NT2/D1 (cell line): ENCODE measurements around the gene DCLK1.
"Not testable (repeated sequence)": the region's sequence is repeated elsewhere in the genome, so short reads cannot be mapped to it uniquely, and the experiment has no call there.

Experiments
- DNase-seq: peaks from one replicate; pipeline ENCODE4 v3.0.0-alpha.2; 2011; ENCODE audit warnings: low read depth, low spot score
- H3K27me3 ChIP-seq: 2 replicates; pipeline ENCODE4 v1.6.0; 2011; ENCODE audit warnings: mild to moderate bottlenecking; ENCODE audit not compliant: insufficient read length, insufficient read depth
- H3K36me3 ChIP-seq: 2 replicates; pipeline ENCODE4 v1.6.1; 2011; ENCODE audit warnings: mild to moderate bottlenecking, low read length, mixed read lengths; ENCODE audit not compliant: insufficient read depth, insufficient read length
- H3K4me1 ChIP-seq: 2 replicates; pipeline ENCODE4 v1.5.1; 2011; ENCODE audit not compliant: insufficient read depth, insufficient read length
- H3K4me3 ChIP-seq: 2 replicates; pipeline ENCODE4 v1.5.1; 2011; ENCODE audit warnings: low read depth; ENCODE audit not compliant: insufficient read length
- H3K9ac ChIP-seq: 2 replicates; pipeline ENCODE4 v1.6.0; 2011; ENCODE audit warnings: low read depth; ENCODE audit not compliant: insufficient read length
- H3K9me3 ChIP-seq: 2 replicates; pipeline ENCODE4 v1.5.1; 2011; ENCODE audit warnings: mild to moderate bottlenecking, low read length; ENCODE audit not compliant: insufficient read depth
- SUZ12 ChIP-seq: IDR thresholded peaks from 2 replicates; pipeline ENCODE4 v1.6.1; 2011; ENCODE audit not compliant: insufficient read length, insufficient read depth; ENCODE audit errors: extremely low read depth
- YY1 ChIP-seq: IDR thresholded peaks from 2 replicates; pipeline ENCODE4 v1.6.1; 2011; ENCODE audit not compliant: insufficient read length, insufficient read depth
- ZNF274 ChIP-seq: IDR thresholded peaks from 2 replicates; pipeline ENCODE4 v1.6.1; 2011; ENCODE audit warnings: mild to moderate bottlenecking, low read depth, low read length

The DCLK1 gene

GRCh38 chr13:36086117-36086516 is 45.1 kb downstream of the DCLK1 start:
- DNase-seq = no peak
- no peak for TF ChIP-seq SUZ12
- TF ChIP-seq YY1 = no peak
- no peak for TF ChIP-seq ZNF274
- H3K9me3 ChIP-seq = no peaks in the 10 kb centered on the region

GRCh38 chr13:36084131-36084530 is 47.1 kb downstream of the DCLK1 start:
- H3K27me3 ChIP-seq = no peaks in the 10 kb centered on the region
- TF ChIP-seq YY1 (no peak), ZNF274 (no peak), SUZ12 (no peak)
- no peaks in the 10 kb centered on the region for H3K4me1 ChIP-seq
- no peak for DNase-seq
- no peak overlapping the region for H3K9ac ChIP-seq
- H3K36me3 ChIP-seq = no peaks in the 10 kb centered on the region
- no peak overlapping the region for H3K4me3 ChIP-seq
- no peaks in the 10 kb centered on the region for H3K9me3 ChIP-seq

More at GRCh38 chr13:36086117-36086516, 45.1 kb downstream of the DCLK1 start:
- Histone ChIP-seq H3K27me3 (no peaks in the 10 kb centered on the region), H3K4me1 (no peaks in the 10 kb centered on the region), H3K36me3 (no peaks in the 10 kb centered on the region), H3K9ac (no peak overlapping the region), H3K4me3 (no peak overlapping the region)

GRCh38 chr13:36082806-36083205 is 48.4 kb downstream of the DCLK1 start:
- no peak for DNase-seq
- H3K36me3 ChIP-seq = no peaks in the 10 kb centered on the region
- no peak overlapping the region for H3K4me3 ChIP-seq
- H3K27me3 ChIP-seq = no peaks in the 10 kb centered on the region
- no peaks in the 10 kb centered on the region for H3K9me3 ChIP-seq
- TF ChIP-seq YY1 (no peak), SUZ12 (no peak)
- no peak overlapping the region for H3K9ac ChIP-seq
- no peaks in the 10 kb centered on the region for H3K4me1 ChIP-seq

GRCh38 chr13:36082396-36082795 is 48.8 kb downstream of the DCLK1 start:
- no peaks in the 10 kb centered on the region for H3K4me1 ChIP-seq
- H3K4me3 ChIP-seq = no peak overlapping the region
- H3K9me3 ChIP-seq = no peaks in the 10 kb centered on the region
- peak; percentile 11 for DNase-seq
- H3K27me3 ChIP-seq = no peaks in the 10 kb centered on the region
- TF ChIP-seq ZNF274 = no peak
- no peak for TF ChIP-seq SUZ12
- TF ChIP-seq YY1 = no peak
- H3K36me3 ChIP-seq = no peaks in the 10 kb centered on the region
- no peak overlapping the region for H3K9ac ChIP-seq

GRCh38 chr13:36076211-36076610 is 55.0 kb downstream of the DCLK1 start:
- H3K27me3 ChIP-seq = no peaks in the 10 kb centered on the region
- H3K36me3 ChIP-seq = no peaks in the 10 kb centered on the region
- H3K9ac ChIP-seq = no peak overlapping the region
- H3K9me3 ChIP-seq = no peaks in the 10 kb centered on the region
- DNase-seq = no peak
- no peaks in the 10 kb centered on the region for H3K4me1 ChIP-seq
- TF ChIP-seq YY1 (no peak), SUZ12 (no peak), ZNF274 (no peak)
- no peak overlapping the region for H3K4me3 ChIP-seq

- no peaks in the 10 kb centered on the region for H3K36me3 ChIP-seq
- H3K4me1 ChIP-seq = no peaks in the 10 kb centered on the region
- TF ChIP-seq SUZ12 = no peak
- TF ChIP-seq ZNF274 = no peak
- no peak for TF ChIP-seq YY1
- H3K4me3 ChIP-seq = no peak overlapping the region
- no peak for DNase-seq
- H3K9me3 ChIP-seq = no peaks in the 10 kb centered on the region
- H3K9ac ChIP-seq = no peak overlapping the region
- no peaks in the 10 kb centered on the region for H3K27me3 ChIP-seq
Observed at GRCh38 chr13:36074659-36075058, 56.5 kb downstream of the DCLK1 start.

- Histone ChIP-seq H3K36me3 (no peaks in the 10 kb centered on the region), H3K4me3 (no peak overlapping the region), H3K27me3 (no peaks in the 10 kb centered on the region), H3K9ac (no peak overlapping the region), H3K4me1 (no peaks in the 10 kb centered on the region), H3K9me3 (no peaks in the 10 kb centered on the region)
- no peak for DNase-seq
- no peak for TF ChIP-seq SUZ12
- no peak for TF ChIP-seq ZNF274
- TF ChIP-seq YY1 = no peak
Observed at GRCh38 chr13:36072152-36072935, 58.8 kb downstream of the DCLK1 start.

- DNase-seq, H3K4me1 ChIP-seq, H3K27me3 ChIP-seq, H3K9me3 ChIP-seq, H3K9ac ChIP-seq, H3K4me3 ChIP-seq, H3K36me3 ChIP-seq: not testable (repeated sequence)
Observed at GRCh38 chr13:36070504-36071192, 60.5 kb downstream of the DCLK1 start.
